ENCODE results near the gene HCN3.
A peak's percentile ranks its signal among the peaks of the same experiment; 100 is the strongest.

HCN3 gene

GRCh38 chr1:155308493-155309422 is 31.5 kb downstream of the HCN3 start, which contains the start of gene FDPS:
Gene FDPS, plus strand, starts transcription at chr1:155308866. Its CDS starts 924 bp downstream, at chr1:155309790.
- DNase-seq (ENCODE audit: extremely low read depth in 1 of 2, low read depth in 1 of 2) = peak; percentile 92 to 95

GRCh38 chr1:155309423-155310021 is 32.3 kb downstream of the HCN3 start:
- no peak for DNase-seq (ENCODE audit: extremely low read depth in 1 of 2, low read depth in 1 of 2)

- DNase-seq (ENCODE audit: extremely low read depth in 1 of 2, low read depth in 1 of 2) = no peak
Measured at GRCh38 chr1:155313261-155313660, 36.0 kb downstream of the HCN3 start.

GRCh38 chr1:155316922-155317321 is 39.7 kb downstream of the HCN3 start:
- no peak for DNase-seq (ENCODE audit: extremely low read depth in 1 of 2, low read depth in 1 of 2)

- DNase-seq (ENCODE audit: extremely low read depth in 1 of 2, low read depth in 1 of 2) = no peak
Measured at GRCh38 chr1:155318082-155318481, 40.8 kb downstream of the HCN3 start.

GRCh38 chr1:155319536-155319935 is 42.3 kb downstream of the HCN3 start:
- DNase-seq (ENCODE audit: extremely low read depth in 1 of 2, low read depth in 1 of 2) = no peak

- no peak for DNase-seq (ENCODE audit: extremely low read depth in 1 of 2, low read depth in 1 of 2)
Measured at GRCh38 chr1:155320252-155320651, 43.0 kb downstream of the HCN3 start.

- DNase-seq (ENCODE audit: extremely low read depth in 1 of 2, low read depth in 1 of 2) = peak; percentile 27 to 48
Measured at GRCh38 chr1:155320661-155321617, 43.7 kb downstream of the HCN3 start, which contains the start of gene RUSC1. Gene RUSC1, plus strand, starts transcription at chr1:155320894. Its CDS starts 880 bp downstream, at chr1:155321774.

- no peak for DNase-seq (ENCODE audit: extremely low read depth in 1 of 2, low read depth in 1 of 2)
Measured at GRCh38 chr1:155321639-155322503, 44.6 kb downstream of the HCN3 start.

- no peak for DNase-seq (ENCODE audit: extremely low read depth in 1 of 2, low read depth in 1 of 2)
Measured at GRCh38 chr1:155322571-155322952, 45.3 kb downstream of the HCN3 start.

GRCh38 chr1:155322953-155323728 is 45.9 kb downstream of the HCN3 start:
- DNase-seq (ENCODE audit: extremely low read depth in 1 of 2, low read depth in 1 of 2) = peak; percentile 63 to 83

- peak; percentile 37 to 70 for DNase-seq (ENCODE audit: extremely low read depth in 1 of 2, low read depth in 1 of 2)
Measured at GRCh38 chr1:155323729-155324036, 46.4 kb downstream of the HCN3 start.

GRCh38 chr1:155324037-155324716 is 46.9 kb downstream of the HCN3 start:
- peak; percentile 68 to 77 for DNase-seq (ENCODE audit: extremely low read depth in 1 of 2, low read depth in 1 of 2)

GRCh38 chr1:155324717-155325602 is 47.7 kb downstream of the HCN3 start:
- no peak for DNase-seq (ENCODE audit: extremely low read depth in 1 of 2, low read depth in 1 of 2)

- no peak for DNase-seq (ENCODE audit: extremely low read depth in 1 of 2, low read depth in 1 of 2)
Measured at GRCh38 chr1:155325603-155325893, 48.3 kb downstream of the HCN3 start.

GRCh38 chr1:155326020-155326526 is 48.8 kb downstream of the HCN3 start:
- DNase-seq (ENCODE audit: extremely low read depth in 1 of 2, low read depth in 1 of 2) = no peak

- no peak for DNase-seq (ENCODE audit: extremely low read depth in 1 of 2, low read depth in 1 of 2)
Measured at GRCh38 chr1:155326631-155327037, 49.4 kb downstream of the HCN3 start.

GRCh38 chr1:155327981-155328380 is 50.7 kb downstream of the HCN3 start:
- DNase-seq (ENCODE audit: extremely low read depth in 1 of 2, low read depth in 1 of 2) = no peak
